IMR-90 (cell line): Measurements from ENCODE around the gene MBOAT1. TPM values are rescaled to one million over a fixed set of nuclear protein-coding genes. Genes with fewer than 3 reads are reported as not detected.

ENCODE experiments used
- ATAC-seq: fragments of 200-7000 bp; cut with Tn5 transposase; 2 replicates; pipeline ENCODE4 v1.9.1; 2020; ENCODE audit warnings: low read depth, mild to moderate bottlenecking, moderate library complexity
- BruUV-seq: library from RNA; stranded (reverse); fragments of 400-500 nt; replicated peaks from 2 replicates; lab custom pipeline; 2021; lab: Mats Ljungman, UMichigan
- CTCF ChIA-PET: fragments of 300-600 bp; formaldehyde crosslinking; extraction: SDS; loops from one replicate; lab custom pipeline; 2021; ENCODE audit warnings: antibody characterized with exemption; lab: Yijun Ruan, JAX
- POLR2A ChIA-PET: fragments of 300-600 bp; sonication (Branson Sonifier 250); formaldehyde crosslinking; loops from one replicate; lab custom pipeline; 2022; ENCODE audit warnings: antibody characterized with exemption; ENCODE audit not compliant: unreplicated experiment; lab: Charles Lee
- DNase-seq: peaks from one replicate; pipeline ENCODE4 v3.0.0; 2013
- H2AFZ ChIP-seq: replicated peaks from 2 replicates; pipeline ENCODE3; 2013; ENCODE audit warnings: low read length, mild to moderate bottlenecking; ENCODE audit not compliant: poor library complexity
- H2AK5ac ChIP-seq: 2 replicates; pipeline ENCODE4 v1.6.1; 2013; ENCODE audit warnings: low read depth, low read length, inconsistent platforms
- H2AK9ac ChIP-seq: replicated peaks from 2 replicates; pipeline ENCODE3; 2013; ENCODE audit warnings: mild to moderate bottlenecking, low read depth, low read length, moderate library complexity; ENCODE audit not compliant: poor library complexity
- H2BK120ac ChIP-seq: 2 replicates; pipeline ENCODE4 v1.6.1; 2013; ENCODE audit warnings: low read depth, low read length, inconsistent platforms
- H2BK15ac ChIP-seq: 3 replicates; pipeline ENCODE4 v1.6.1; 2013; ENCODE audit warnings: low read depth, low read length, inconsistent platforms
- H2BK20ac ChIP-seq: 2 replicates; pipeline ENCODE4 v1.6.1; 2013; ENCODE audit warnings: low read depth, mild to moderate bottlenecking, inconsistent platforms, low read length, moderate library complexity
- H2BK5ac ChIP-seq: 2 replicates; pipeline ENCODE4 v1.6.1; 2013; ENCODE audit warnings: mild to moderate bottlenecking, low read depth, low read length, inconsistent platforms; ENCODE audit not compliant: poor library complexity, severe bottlenecking
- H3K14ac ChIP-seq: replicated peaks from 2 replicates; pipeline ENCODE4 v1.6.1; 2013; ENCODE audit warnings: low read depth, low read length, inconsistent platforms
- H3K18ac ChIP-seq: 2 replicates; pipeline ENCODE4 v1.6.1; 2013; ENCODE audit warnings: low read depth, low read length, control low read depth
- H3K23ac ChIP-seq: 2 replicates; pipeline ENCODE4 v1.6.1; 2013; ENCODE audit warnings: low read depth, low read length, inconsistent platforms
- H3K27ac ChIP-seq: 2 replicates; pipeline ENCODE4 v1.5.1; 2013; ENCODE audit warnings: mild to moderate bottlenecking, control low read depth, low read length; ENCODE audit not compliant: insufficient read depth
- H3K27me3 ChIP-seq: 2 replicates; pipeline ENCODE4 v1.6.1; 2013; ENCODE audit warnings: low read length; ENCODE audit not compliant: control insufficient read depth, insufficient read depth
- H3K36me3 ChIP-seq: 2 replicates; pipeline ENCODE4 v1.6.1; 2013; ENCODE audit warnings: low read length, mixed read lengths; ENCODE audit not compliant: control insufficient read depth, insufficient read depth
- H3K4ac ChIP-seq: 2 replicates; pipeline ENCODE4 v1.6.1; 2013; ENCODE audit warnings: low read depth, low read length, inconsistent platforms
- H3K4me1 ChIP-seq: 2 replicates; pipeline ENCODE4 v1.6.1; 2013; ENCODE audit warnings: low read length, mixed read lengths; ENCODE audit not compliant: control insufficient read depth, insufficient read depth
- H3K4me2 ChIP-seq: 2 replicates; pipeline ENCODE4 v1.6.1; 2013; ENCODE audit warnings: low read depth, mild to moderate bottlenecking, control low read depth, low read length, moderate library complexity
- H3K4me3 ChIP-seq: 2 replicates; pipeline ENCODE4 v1.5.1; 2013; ENCODE audit warnings: low read depth, mild to moderate bottlenecking, control low read depth, low read length, moderate library complexity; ENCODE audit not compliant: insufficient read depth
- H3K56ac ChIP-seq: 2 replicates; pipeline ENCODE4 v1.6.1; 2013; ENCODE audit warnings: low read length, inconsistent platforms; ENCODE audit not compliant: insufficient read depth; ENCODE audit errors: extremely low read depth
- H3K79me1 ChIP-seq, 2 experiments: 2 replicates each; pipeline ENCODE4 v1.6.1; 2013; ENCODE audit warnings: low read length in 2 of 2, inconsistent platforms in 1 of 2, low read depth in 1 of 2
- H3K9ac ChIP-seq: 2 replicates; pipeline ENCODE4 v1.6.1; 2013; ENCODE audit warnings: low read depth, low read length, control low read depth
- H3K9me1 ChIP-seq: 2 replicates; pipeline ENCODE4 v1.6.1; 2013; ENCODE audit warnings: low read length, inconsistent platforms; ENCODE audit not compliant: insufficient read depth
- H3K9me3 ChIP-seq: 2 replicates; pipeline ENCODE4 v1.6.1; 2013; ENCODE audit warnings: low read length; ENCODE audit not compliant: control insufficient read depth, insufficient read depth
- H4K20me1 ChIP-seq: 2 replicates; pipeline ENCODE4 v1.6.1; 2013; ENCODE audit warnings: low read length, inconsistent platforms; ENCODE audit not compliant: insufficient read depth
- H4K5ac ChIP-seq: 2 replicates; pipeline ENCODE4 v1.6.1; 2013; ENCODE audit warnings: mild to moderate bottlenecking, low read depth, low read length, control low read depth
- H4K8ac ChIP-seq, 2 experiments: 2 replicates each; pipeline ENCODE4 v1.6.1; 2013; ENCODE audit warnings: low read depth in 2 of 2, low read length in 2 of 2, control low read depth in 1 of 2, inconsistent platforms in 1 of 2
- H4K91ac ChIP-seq: 2 replicates; pipeline ENCODE4 v1.6.1; 2013; ENCODE audit warnings: low read depth, low read length, inconsistent platforms; ENCODE audit not compliant: insufficient read depth
- BHLHE40 ChIP-seq: fragments of 150-350 bp; IDR thresholded peaks from 2 replicates; pipeline ENCODE4 v1.6.1; 2016; ENCODE audit warnings: mild to moderate bottlenecking, low read depth, low read length
- CEBPB ChIP-seq: IDR thresholded peaks from 2 replicates; pipeline ENCODE4 v1.6.1; 2012; ENCODE audit warnings: low read depth, low read length, improper control_type of control experiment
- CHD1 ChIP-seq: IDR thresholded peaks from 2 replicates; pipeline ENCODE4 v1.6.1; 2012; ENCODE audit warnings: low read depth, low read length, improper control_type of control experiment
- FOS ChIP-seq: fragments of 150-350 bp; IDR thresholded peaks from 2 replicates; pipeline ENCODE4 v1.6.1; 2016; ENCODE audit warnings: low read depth, low read length
- MAFK ChIP-seq: IDR thresholded peaks from 2 replicates; pipeline ENCODE4 v1.6.1; 2012; ENCODE audit warnings: low read depth, low read length, improper control_type of control experiment
- MAZ ChIP-seq: IDR thresholded peaks from 2 replicates; pipeline ENCODE4 v1.6.1; 2012; ENCODE audit warnings: low read depth, mild to moderate bottlenecking, low read length, improper control_type of control experiment, moderate library complexity, borderline replicate concordance
- MXI1 ChIP-seq: IDR thresholded peaks from 2 replicates; pipeline ENCODE4 v1.6.1; 2012; ENCODE audit warnings: low read depth, mild to moderate bottlenecking, low read length, moderate library complexity, borderline replicate concordance
- NFE2L2 ChIP-seq: fragments of 150-350 bp; IDR thresholded peaks from 2 replicates; pipeline ENCODE4 v1.6.1; 2016; ENCODE audit warnings: low read depth, mild to moderate bottlenecking, low read length
- POLR2A ChIP-seq: IDR thresholded peaks from 2 replicates; pipeline ENCODE4 v1.6.1; 2012; ENCODE audit warnings: mild to moderate bottlenecking, low read depth, low read length
- RAD21 ChIP-seq: IDR thresholded peaks from 2 replicates; pipeline ENCODE4 v1.6.1; 2012; ENCODE audit warnings: low read length, improper control_type of control experiment
- RCOR1 ChIP-seq: IDR thresholded peaks from 2 replicates; pipeline ENCODE4 v1.6.1; 2012; ENCODE audit warnings: mild to moderate bottlenecking, low read length, improper control_type of control experiment; ENCODE audit not compliant: insufficient replicate concordance
- RFX5 ChIP-seq: IDR thresholded peaks from 2 replicates; pipeline ENCODE4 v1.8.0; 2012; ENCODE audit warnings: low read depth, mild to moderate bottlenecking, low read length, moderate library complexity
- SMC3 ChIP-seq: fragments of 150-350 bp; IDR thresholded peaks from 2 replicates; pipeline ENCODE4 v1.6.1; 2016; ENCODE audit warnings: low read depth, mild to moderate bottlenecking, antibody characterized with exemption, low read length, moderate library complexity
- WGBS, 2 experiments: methylation state at CpG; one replicate each; pipeline versions ENCODE4 v1.1.5 to v1.1.7; 2013; ENCODE audit warnings: missing lambda C conversion rate in 2 of 2; ENCODE audit not compliant: insufficient read length in 1 of 2; ENCODE audit errors: extremely low coverage in 2 of 2; 5-methylcytosine and 5-hydroxymethylcytosine counted together
- dilution Hi-C: fragments of 300-500 bp; cut with HindIII; formaldehyde crosslinking; loops from one replicate; pipeline ENCODE4 v1.14.3; 2018; ENCODE audit warnings: low sequenced_read_pairs; ENCODE audit not compliant: unreplicated experiment
- in situ Hi-C: fragments of 300-500 bp; cut with MboI; formaldehyde crosslinking; loops from 3 replicates; pipeline ENCODE4 v1.14.3; 2019; ENCODE audit warnings: low sequenced_read_pairs, inconsistent platforms, mixed read lengths
- intact Hi-C: fragments of 100-400 bp; cut with micrococcal nuclease; formaldehyde crosslinking; loops from 2 replicates; pipeline ENCODE4 v1.10.0; 2022
- polyA plus RNA-seq, 3 experiments: library from polyadenylated mRNA; depleted of rRNA; stranded (reverse); fragments of >200 nt; gene quantifications; 2 replicates each; pipeline ENCODE4 v1.2.3, GENCODE V29; 2012; ENCODE audit warnings: low replicate concordance in 1 of 3
- total RNA-seq: library from RNA; depleted of rRNA; stranded (reverse); fragments of >200 nt; gene quantifications from 2 replicates; pipeline ENCODE4 v1.2.3, GENCODE V29; 2012
- TF ChIP-seq, protein P1 (sequence below): fragments of 150-350 bp; IDR thresholded peaks from 2 replicates; pipeline ENCODE4 v1.6.1; 2017; ENCODE audit warnings: mild to moderate bottlenecking, antibody characterized with exemption, low read length, low read depth
- TF ChIP-seq, protein P2 (sequence below): conservative IDR thresholded peaks from 2 replicates; pipeline ENCODE4 v1.5.1; 2012; ENCODE audit warnings: mild to moderate bottlenecking, low read depth, low read length, improper control_type of control experiment
- TF ChIP-seq, protein P3 (sequence below): fragments of 150-350 bp; IDR thresholded peaks from 2 replicates; pipeline ENCODE4 v1.6.1; 2016; ENCODE audit warnings: low read depth, mild to moderate bottlenecking, low read length, moderate library complexity, borderline replicate concordance

The MBOAT1 gene
- total and polyA plus RNA-seq, 2 of the 4 experiments (the other 2 are of a cell fraction): 1.6 to 4.7 TPM

DNA sequence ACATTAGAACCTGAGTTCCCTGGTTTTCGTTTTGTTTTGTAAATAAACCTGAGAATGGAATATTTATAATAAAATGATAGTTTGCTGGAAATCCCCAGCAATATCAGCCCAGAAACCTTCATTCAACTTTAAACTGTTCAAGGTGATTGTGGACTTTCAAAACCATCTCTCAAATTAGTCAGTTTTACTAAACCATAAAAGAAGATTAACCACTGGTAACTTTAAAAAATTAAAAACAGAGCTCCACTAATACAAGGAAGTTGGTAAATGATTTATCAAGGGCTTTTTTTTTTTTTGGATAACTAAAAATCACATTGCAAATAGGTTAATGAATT is 10.0 kb downstream of the MBOAT1 start:
- CTCF ChIA-PET: interaction anchor here (1.0 kb wide), 1 partner anchor 12 kb away, joined by 3 read pairs; no protein-coding TSS in a partner anchor
- no peaks in the 10 kb centered on the region for H3K27me3 ChIP-seq

More for the DNA sequence above, 10.0 kb downstream of the MBOAT1 start:
- no peak overlapping the region for H2AK9ac ChIP-seq
- H2BK5ac ChIP-seq: no peak overlapping the region
- H3K9me3 ChIP-seq: no peaks in the 10 kb centered on the region
- DNase-seq (no peak), ATAC-seq (no peak)
- no TSS peak for BruUV-seq
- H3K4me3 ChIP-seq: no peak overlapping the region
- H3K4me1 ChIP-seq: peaks cover 2% of the 10 kb centered on the region; the same call in 1 of the 2 replicates
- H3K36me3 ChIP-seq: no peaks in the 10 kb centered on the region
- no peaks in the 10 kb centered on the region for H4K20me1 ChIP-seq
- dilution Hi-C loops: no loop called here
- H3K18ac ChIP-seq: no peak overlapping the region
- no peak overlapping the region for H3K27ac ChIP-seq
- in situ Hi-C loops: no loop called here
- no peak overlapping the region for H3K23ac ChIP-seq
- H3K9ac ChIP-seq: no peak overlapping the region
- no CpG with 5 or more reads among the region's 1 CpG for WGBS, 2 experiments
- peaks cover 13% of the 10 kb centered on the region; the same call in 1 of the 2 replicates for H3K9me1 ChIP-seq
- H3K4me2 ChIP-seq: no peak overlapping the region
- POLR2A ChIA-PET: no interaction called here
- H3K56ac ChIP-seq: no peak overlapping the region
- no peak overlapping the region for H2BK20ac ChIP-seq
- intact Hi-C loops: no loop called here
- no peak overlapping the region for H3K4ac ChIP-seq
- no peak overlapping the region for H2BK15ac ChIP-seq
- H3K79me1 ChIP-seq: peaks cover 10 to 35% of the 10 kb centered on the region in 2 experiments
- TF ChIP-seq CHD1: no peak
- TF ChIP-seq MAFK: no peak
- no peak for TF ChIP-seq MAZ
- no peak for TF ChIP-seq MXI1
- no peak for TF ChIP-seq CEBPB
- no peak for TF ChIP-seq BHLHE40
- no peak for TF ChIP-seq FOS
- TF ChIP-seq NFE2L2: no peak
- TF ChIP-seq, protein P1, sequence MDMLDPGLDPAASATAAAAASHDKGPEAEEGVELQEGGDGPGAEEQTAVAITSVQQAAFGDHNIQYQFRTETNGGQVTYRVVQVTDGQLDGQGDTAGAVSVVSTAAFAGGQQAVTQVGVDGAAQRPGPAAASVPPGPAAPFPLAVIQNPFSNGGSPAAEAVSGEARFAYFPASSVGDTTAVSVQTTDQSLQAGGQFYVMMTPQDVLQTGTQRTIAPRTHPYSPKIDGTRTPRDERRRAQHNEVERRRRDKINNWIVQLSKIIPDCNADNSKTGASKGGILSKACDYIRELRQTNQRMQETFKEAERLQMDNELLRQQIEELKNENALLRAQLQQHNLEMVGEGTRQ: no peak
- TF ChIP-seq RAD21: no peak
- TF ChIP-seq SMC3: no peak
- TF ChIP-seq, protein P2, sequence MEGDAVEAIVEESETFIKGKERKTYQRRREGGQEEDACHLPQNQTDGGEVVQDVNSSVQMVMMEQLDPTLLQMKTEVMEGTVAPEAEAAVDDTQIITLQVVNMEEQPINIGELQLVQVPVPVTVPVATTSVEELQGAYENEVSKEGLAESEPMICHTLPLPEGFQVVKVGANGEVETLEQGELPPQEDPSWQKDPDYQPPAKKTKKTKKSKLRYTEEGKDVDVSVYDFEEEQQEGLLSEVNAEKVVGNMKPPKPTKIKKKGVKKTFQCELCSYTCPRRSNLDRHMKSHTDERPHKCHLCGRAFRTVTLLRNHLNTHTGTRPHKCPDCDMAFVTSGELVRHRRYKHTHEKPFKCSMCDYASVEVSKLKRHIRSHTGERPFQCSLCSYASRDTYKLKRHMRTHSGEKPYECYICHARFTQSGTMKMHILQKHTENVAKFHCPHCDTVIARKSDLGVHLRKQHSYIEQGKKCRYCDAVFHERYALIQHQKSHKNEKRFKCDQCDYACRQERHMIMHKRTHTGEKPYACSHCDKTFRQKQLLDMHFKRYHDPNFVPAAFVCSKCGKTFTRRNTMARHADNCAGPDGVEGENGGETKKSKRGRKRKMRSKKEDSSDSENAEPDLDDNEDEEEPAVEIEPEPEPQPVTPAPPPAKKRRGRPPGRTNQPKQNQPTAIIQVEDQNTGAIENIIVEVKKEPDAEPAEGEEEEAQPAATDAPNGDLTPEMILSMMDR: no peak
- TF ChIP-seq, protein P3, sequence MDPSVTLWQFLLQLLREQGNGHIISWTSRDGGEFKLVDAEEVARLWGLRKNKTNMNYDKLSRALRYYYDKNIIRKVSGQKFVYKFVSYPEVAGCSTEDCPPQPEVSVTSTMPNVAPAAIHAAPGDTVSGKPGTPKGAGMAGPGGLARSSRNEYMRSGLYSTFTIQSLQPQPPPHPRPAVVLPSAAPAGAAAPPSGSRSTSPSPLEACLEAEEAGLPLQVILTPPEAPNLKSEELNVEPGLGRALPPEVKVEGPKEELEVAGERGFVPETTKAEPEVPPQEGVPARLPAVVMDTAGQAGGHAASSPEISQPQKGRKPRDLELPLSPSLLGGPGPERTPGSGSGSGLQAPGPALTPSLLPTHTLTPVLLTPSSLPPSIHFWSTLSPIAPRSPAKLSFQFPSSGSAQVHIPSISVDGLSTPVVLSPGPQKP: no peak
- no peak for TF ChIP-seq RCOR1
- TF ChIP-seq POLR2A: no peak
- no peak for TF ChIP-seq RFX5
- no peak overlapping the region for H4K8ac ChIP-seq
- H2AFZ ChIP-seq: no peak overlapping the region
- H2AK5ac ChIP-seq: no peak overlapping the region
- no peak overlapping the region for H4K5ac ChIP-seq
- H4K91ac ChIP-seq: no peak overlapping the region
- no peak overlapping the region for H3K14ac ChIP-seq
- no peak overlapping the region for H2BK120ac ChIP-seq
